H1 (cell line): ENCODE results near the gene PTPRT.

Source experiments
- EZH2 ChIP-seq: fragments of 200-600 bp; sonication (generic); IDR thresholded peaks from 2 replicates; pipeline ENCODE4 v1.7.1; 2012; ENCODE audit warnings: low read depth, mild to moderate bottlenecking, moderate library complexity, low read length, inconsistent platforms; ENCODE audit not compliant: severe bottlenecking
- RFX5 ChIP-seq: IDR thresholded peaks from 2 replicates; pipeline ENCODE4 v1.6.1; 2011; ENCODE audit warnings: low read depth, low read length, improper control_type of control experiment, borderline replicate concordance
- SUZ12 ChIP-seq: fragments of 200-600 bp; sonication (generic); IDR thresholded peaks from 2 replicates; pipeline ENCODE4 v1.6.1; 2012; ENCODE audit warnings: mild to moderate bottlenecking, inconsistent platforms, low read length, moderate library complexity, mixed read lengths
- TF ChIP-seq, protein P1 (sequence below), 3 experiments: IDR thresholded peaks; 1 replicate in 2 of 3; 2 replicates in 1 of 3; pipeline versions ENCODE4 v1.5.1 to v1.6.1; 2011; ENCODE audit warnings: low read length in 3 of 3, mild to moderate bottlenecking in 3 of 3, inconsistent platforms in 2 of 3, low read depth in 1 of 3, moderate library complexity in 1 of 3; ENCODE audit not compliant: insufficient read depth in 1 of 3; ENCODE audit errors: control extremely low read depth in 1 of 3

DNA sequence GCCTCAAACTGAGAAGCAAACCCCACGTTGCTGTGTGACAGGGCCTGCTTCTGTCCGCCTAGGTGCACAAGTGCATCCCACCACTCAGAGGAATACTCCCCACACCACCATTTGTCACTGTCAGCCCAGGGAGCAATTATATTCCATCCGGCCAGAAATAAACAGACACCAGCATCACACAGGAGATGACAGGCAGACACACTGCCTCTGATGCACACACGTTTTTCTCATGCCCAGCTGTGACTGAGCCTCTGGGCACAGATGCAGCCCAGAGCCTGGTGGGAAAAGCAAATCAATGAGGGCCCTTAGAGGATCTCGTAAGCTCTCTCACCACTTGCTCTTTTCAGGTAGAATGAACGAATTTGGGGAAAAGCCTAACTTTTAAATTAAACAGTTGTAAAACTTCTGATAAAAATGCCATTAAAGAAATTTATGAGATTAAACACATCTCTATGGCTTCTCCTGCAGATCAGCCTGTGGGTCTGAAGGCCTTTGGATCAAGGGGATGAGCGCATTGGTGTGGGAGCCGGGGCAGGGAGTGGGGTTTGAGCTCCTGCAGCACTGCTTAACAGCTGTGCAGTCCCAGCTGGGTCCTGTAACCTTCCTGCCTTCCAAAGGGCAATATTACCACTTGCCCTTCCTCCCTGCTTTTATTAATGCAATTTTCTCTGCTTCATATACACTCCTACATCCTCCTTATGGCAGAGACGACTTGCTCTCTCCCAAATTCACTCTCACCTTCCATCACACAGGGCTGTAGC lies 624.3 kb downstream of the PTPRT start:
- TF ChIP-seq EZH2 (no peak), SUZ12 (no peak), RFX5 (no peak)
- TF ChIP-seq, protein P1, sequence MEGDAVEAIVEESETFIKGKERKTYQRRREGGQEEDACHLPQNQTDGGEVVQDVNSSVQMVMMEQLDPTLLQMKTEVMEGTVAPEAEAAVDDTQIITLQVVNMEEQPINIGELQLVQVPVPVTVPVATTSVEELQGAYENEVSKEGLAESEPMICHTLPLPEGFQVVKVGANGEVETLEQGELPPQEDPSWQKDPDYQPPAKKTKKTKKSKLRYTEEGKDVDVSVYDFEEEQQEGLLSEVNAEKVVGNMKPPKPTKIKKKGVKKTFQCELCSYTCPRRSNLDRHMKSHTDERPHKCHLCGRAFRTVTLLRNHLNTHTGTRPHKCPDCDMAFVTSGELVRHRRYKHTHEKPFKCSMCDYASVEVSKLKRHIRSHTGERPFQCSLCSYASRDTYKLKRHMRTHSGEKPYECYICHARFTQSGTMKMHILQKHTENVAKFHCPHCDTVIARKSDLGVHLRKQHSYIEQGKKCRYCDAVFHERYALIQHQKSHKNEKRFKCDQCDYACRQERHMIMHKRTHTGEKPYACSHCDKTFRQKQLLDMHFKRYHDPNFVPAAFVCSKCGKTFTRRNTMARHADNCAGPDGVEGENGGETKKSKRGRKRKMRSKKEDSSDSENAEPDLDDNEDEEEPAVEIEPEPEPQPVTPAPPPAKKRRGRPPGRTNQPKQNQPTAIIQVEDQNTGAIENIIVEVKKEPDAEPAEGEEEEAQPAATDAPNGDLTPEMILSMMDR (IDR thresholded peaks at IDR 0.05; ENCODE audit: control extremely low read depth in 1 of 3, insufficient read depth in 1 of 3, low read depth in 1 of 3, low read length in 3 of 3): no peak
